COR-L47 (cell line): ENCODE results near the gene NOS3.

ENCODE experiments used
- DNase-seq: peaks from one replicate; lab custom pipeline; 2025; lab: John Stamatoyannopoulos, UW

The NOS3 gene

GRCh38 chr7:150979713-150980390 is 11.0 kb upstream of the NOS3 start:
- no peak for DNase-seq

- DNase-seq: no peak
Observed at GRCh38 chr7:150980663-150981062, 10.2 kb upstream of the NOS3 start.

- no peak for DNase-seq
Observed at GRCh38 chr7:150981644-150982043, 9.2 kb upstream of the NOS3 start.

- no peak for DNase-seq
Observed at GRCh38 chr7:150982351-150982750, 8.5 kb upstream of the NOS3 start.

GRCh38 chr7:150983893-150984368 is 6.9 kb upstream of the NOS3 start:
- DNase-seq: no peak

- peak; percentile 61 for DNase-seq
Observed at GRCh38 chr7:150986099-150986512, 4.7 kb upstream of the NOS3 start.

GRCh38 chr7:150986556-150986955 is 4.3 kb upstream of the NOS3 start:
- DNase-seq: no peak

- DNase-seq: peak; percentile 80
Observed at GRCh38 chr7:150988230-150989226, 2.3 kb upstream of the NOS3 start.

- DNase-seq: no peak
Observed at GRCh38 chr7:150989456-150989855, 1.4 kb upstream of the NOS3 start.

GRCh38 chr7:150992051-150992640 is 1.3 kb downstream of the NOS3 start:
- no peak for DNase-seq

GRCh38 chr7:150992833-150993302 is 2.1 kb downstream of the NOS3 start:
- peak; percentile 18 for DNase-seq

- DNase-seq: no peak
Observed at GRCh38 chr7:150993511-150993910, 2.7 kb downstream of the NOS3 start.

GRCh38 chr7:150994141-150994837 is 3.5 kb downstream of the NOS3 start:
- no peak for DNase-seq

- DNase-seq: no peak
Observed at GRCh38 chr7:150994838-150995510, 4.2 kb downstream of the NOS3 start.

GRCh38 chr7:150996376-150997074 is 5.7 kb downstream of the NOS3 start:
- no peak for DNase-seq

- no peak for DNase-seq
Observed at GRCh38 chr7:150997075-150997511, 6.3 kb downstream of the NOS3 start.

- DNase-seq: no peak
Observed at GRCh38 chr7:150997817-150998216, 7.0 kb downstream of the NOS3 start.

GRCh38 chr7:150998341-150998740 is 7.5 kb downstream of the NOS3 start:
- DNase-seq: no peak

GRCh38 chr7:150999001-150999400 is 8.2 kb downstream of the NOS3 start:
- no peak for DNase-seq

- no peak for DNase-seq
Observed at GRCh38 chr7:150999497-151000230, 8.8 kb downstream of the NOS3 start.
